ENCODE data around the gene CYB561D2.

DNA sequence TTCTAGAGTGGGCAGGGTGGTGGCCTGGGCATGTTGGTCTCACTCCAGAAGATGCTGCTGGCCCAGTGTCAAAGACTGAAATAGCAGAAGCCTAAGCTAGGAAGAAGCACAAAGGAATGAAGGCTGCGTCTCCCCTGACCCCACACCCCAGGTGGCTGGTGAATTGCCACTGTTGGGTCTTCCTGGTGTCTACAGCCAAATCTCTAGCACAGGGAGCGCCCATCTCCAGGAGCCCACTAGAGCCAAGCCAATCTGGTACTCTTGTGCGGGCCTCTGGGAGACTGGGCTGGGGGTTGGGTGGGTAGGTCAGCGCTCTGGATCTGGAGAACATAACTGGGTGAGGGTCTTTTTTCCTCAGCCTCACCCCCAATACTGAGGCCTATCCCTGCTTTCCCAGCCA is 23.5 kb upstream of the CYB561D2 start:
- TF ChIP-seq, protein P1, sequence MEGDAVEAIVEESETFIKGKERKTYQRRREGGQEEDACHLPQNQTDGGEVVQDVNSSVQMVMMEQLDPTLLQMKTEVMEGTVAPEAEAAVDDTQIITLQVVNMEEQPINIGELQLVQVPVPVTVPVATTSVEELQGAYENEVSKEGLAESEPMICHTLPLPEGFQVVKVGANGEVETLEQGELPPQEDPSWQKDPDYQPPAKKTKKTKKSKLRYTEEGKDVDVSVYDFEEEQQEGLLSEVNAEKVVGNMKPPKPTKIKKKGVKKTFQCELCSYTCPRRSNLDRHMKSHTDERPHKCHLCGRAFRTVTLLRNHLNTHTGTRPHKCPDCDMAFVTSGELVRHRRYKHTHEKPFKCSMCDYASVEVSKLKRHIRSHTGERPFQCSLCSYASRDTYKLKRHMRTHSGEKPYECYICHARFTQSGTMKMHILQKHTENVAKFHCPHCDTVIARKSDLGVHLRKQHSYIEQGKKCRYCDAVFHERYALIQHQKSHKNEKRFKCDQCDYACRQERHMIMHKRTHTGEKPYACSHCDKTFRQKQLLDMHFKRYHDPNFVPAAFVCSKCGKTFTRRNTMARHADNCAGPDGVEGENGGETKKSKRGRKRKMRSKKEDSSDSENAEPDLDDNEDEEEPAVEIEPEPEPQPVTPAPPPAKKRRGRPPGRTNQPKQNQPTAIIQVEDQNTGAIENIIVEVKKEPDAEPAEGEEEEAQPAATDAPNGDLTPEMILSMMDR (IDR thresholded peaks at IDR 0.05; ENCODE audit: low read depth, low read length) = no peak
- TF ChIP-seq EZH2phosphoT487 (IDR thresholded peaks at IDR 0.05; ENCODE audit: low read depth) = no peak
